GM10266 (cell line): ENCODE results near the gene MCC.
A peak's percentile ranks its signal among the peaks of the same experiment; 100 is the strongest.

ENCODE experiments used
- DNase-seq: peaks from one replicate; pipeline ENCODE4 v3.0.0; 2012; ENCODE audit errors: extremely low spot score
- CTCF ChIP-seq: IDR thresholded peaks from 2 replicates; pipeline ENCODE4 v1.5.1; 2012; ENCODE audit warnings: mild to moderate bottlenecking, low read depth; ENCODE audit not compliant: control insufficient read depth, insufficient read depth; ENCODE audit errors: missing control alignments

MCC gene

GRCh38 chr5:112986224-112986623 is 502.0 kb downstream of the MCC start:
- DNase-seq, result no peak
- TF ChIP-seq CTCF, result no peak

GRCh38 chr5:112983363-112983762 is 504.9 kb downstream of the MCC start:
- TF ChIP-seq CTCF, result no peak
- DNase-seq, result no peak

DNA sequence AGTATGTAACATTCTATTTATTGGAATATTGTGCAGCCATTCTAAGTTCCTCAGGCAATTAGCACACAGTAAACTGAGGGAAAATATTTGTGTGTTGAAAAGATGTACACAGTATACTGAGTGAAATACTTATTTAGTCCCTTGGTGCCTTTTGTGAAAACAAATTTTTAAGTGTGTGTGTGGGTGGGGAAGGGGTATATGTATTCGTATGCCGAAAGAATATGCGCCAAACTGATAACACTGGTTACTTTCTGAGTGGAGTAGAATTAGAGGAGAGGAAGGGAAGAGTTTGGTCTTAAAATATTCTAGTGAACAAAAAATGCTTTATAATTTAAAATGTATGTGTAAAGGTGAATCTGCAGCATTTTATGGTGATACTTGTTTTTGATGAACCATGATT is 508.5 kb downstream of the MCC start:
- no peak for DNase-seq
- no peak for TF ChIP-seq CTCF

GRCh38 chr5:112978836-112979235 is 509.4 kb downstream of the MCC start:
- no peak for DNase-seq
- no peak for TF ChIP-seq CTCF

- no peak for TF ChIP-seq CTCF
- DNase-seq, result no peak
Observed at GRCh38 chr5:112977440-112977861, 510.8 kb downstream of the MCC start.

GRCh38 chr5:112976432-112977309 is 511.6 kb downstream of the MCC start, which contains the start of gene DCP2:
DCP2 (plus strand) TSS chr5:112976798; CDS start chr5:112976934, 136 bp downstream.
- TF ChIP-seq CTCF, result no peak
- DNase-seq, result peak; percentile 91

GRCh38 chr5:112975721-112976431 is 512.4 kb downstream of the MCC start:
- TF ChIP-seq CTCF, result no peak
- no peak for DNase-seq
